HEK293 (cell line): ENCODE data around the gene SAFB.

Experiments
- CTCF ChIP-seq: fragments of 450-650 bp; formaldehyde crosslinking; IDR thresholded peaks from 2 replicates; pipeline ENCODE4 v1.5.1; 2016; ENCODE audit warnings: missing biosample characterization, missing genetic modification characterization
- KLF10 ChIP-seq: fragments of 450-650 bp; IDR thresholded peaks from 2 replicates; pipeline ENCODE4 v1.5.1; 2018; ENCODE audit warnings: missing biosample characterization, mild to moderate bottlenecking, missing genetic modification characterization
- MEIS1 ChIP-seq: sonication (generic); formaldehyde crosslinking; IDR thresholded peaks from 2 replicates; pipeline ENCODE4 v1.8.1; 2022; ENCODE audit warnings: missing genetic modification reagents, mild to moderate bottlenecking, borderline replicate concordance
- ZNF10 ChIP-seq: fragments of 450-650 bp; formaldehyde crosslinking; IDR thresholded peaks from 2 replicates; pipeline ENCODE4 v1.5.1; 2017; ENCODE audit warnings: missing biosample characterization, missing genetic modification characterization
- ZNF155 ChIP-seq: fragments of 450-650 bp; formaldehyde crosslinking; IDR thresholded peaks from 2 replicates; pipeline ENCODE4 v1.5.1; 2016; ENCODE audit warnings: missing biosample characterization, missing genetic modification characterization
- ZNF2 ChIP-seq: fragments of 450-650 bp; formaldehyde crosslinking; IDR thresholded peaks from 2 replicates; pipeline ENCODE4 v1.5.1; 2016; ENCODE audit warnings: missing biosample characterization, missing genetic modification characterization
- ZNF639 ChIP-seq: fragments of 450-650 bp; formaldehyde crosslinking; IDR thresholded peaks from 2 replicates; pipeline ENCODE4 v1.5.1; 2016; ENCODE audit warnings: missing biosample characterization, missing genetic modification characterization

- no peak for TF ChIP-seq ZNF2 (tag by site-specific recombination)
- TF ChIP-seq ZNF155: no peak
- no peak for TF ChIP-seq MEIS1 (CRISPR knock-in tag)
- no peak for TF ChIP-seq ZNF10 (tag by site-specific recombination)
- TF ChIP-seq CTCF (tag by site-specific recombination): no peak
- TF ChIP-seq KLF10 (tag by site-specific recombination): no peak
- no peak for TF ChIP-seq ZNF639 (tag by site-specific recombination)
Measured at GRCh38 chr19:5618591-5618990, 4.3 kb upstream of the SAFB start.
